ENCODE data around the gene EGFR.

Gene EGFR

DNA sequence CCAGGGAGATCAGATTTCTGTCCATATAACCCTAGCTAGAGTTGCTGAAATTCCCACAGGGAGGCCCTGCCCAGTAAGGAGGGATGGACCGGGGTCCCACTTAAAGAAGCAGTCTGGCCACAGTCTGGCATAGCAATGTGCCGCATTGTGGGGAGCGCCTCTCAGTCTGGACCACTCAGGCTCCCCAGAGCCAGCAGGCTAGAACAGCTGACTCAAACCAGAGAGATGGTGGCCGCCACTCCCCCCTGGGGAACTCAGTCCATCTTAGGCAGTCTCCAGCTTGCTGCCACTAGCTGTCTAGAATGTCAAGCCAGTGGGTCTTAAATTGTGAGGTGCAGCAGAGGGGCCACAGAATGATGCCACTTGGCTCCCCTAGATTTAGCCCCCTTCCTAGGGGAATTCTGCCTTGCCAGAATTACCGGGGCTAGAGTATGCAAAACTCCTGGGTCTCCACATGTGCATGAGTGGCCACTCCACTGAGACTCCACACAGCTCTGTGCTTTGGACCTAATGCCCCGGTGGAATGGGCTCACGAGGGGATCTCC is 213.0 kb downstream of the EGFR start:
- Mint-ChIP-seq H3K36me3 (ENCODE audit: low read depth) (no peaks in the 10 kb centered on the region), H3K4me3 (no peak overlapping the region), H3K27me3 (ENCODE audit: low read depth) (peaks cover 20% of the 10 kb centered on the region), H3K27ac (no peak overlapping the region), H3K9me3 (peaks cover 4% of the 10 kb centered on the region), H3K4me1 (ENCODE audit: low read depth) (no peaks in the 10 kb centered on the region)

DNA sequence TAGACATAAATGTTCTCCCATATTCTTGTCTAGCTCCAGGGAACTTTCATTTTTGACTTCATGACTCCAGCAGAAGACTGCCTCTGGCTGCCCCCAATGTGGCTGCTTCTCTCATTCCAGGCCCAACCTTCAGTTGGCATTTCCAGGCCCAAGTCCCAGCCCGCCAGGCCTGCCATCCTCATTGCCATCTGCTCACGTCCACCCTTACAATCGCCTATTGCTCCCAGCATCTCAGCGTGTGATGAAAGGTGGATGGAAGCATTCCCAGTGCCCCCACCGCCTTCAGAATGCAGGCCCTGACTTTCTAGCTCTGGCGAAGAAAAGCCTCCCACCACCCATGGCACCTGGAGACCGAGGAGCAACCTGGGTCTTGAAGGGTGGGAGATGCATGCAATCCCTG is 214.2 kb downstream of the EGFR start:
- no peaks in the 10 kb centered on the region for H3K4me1 Mint-ChIP-seq (ENCODE audit: low read depth)
- H3K36me3 Mint-ChIP-seq (ENCODE audit: low read depth), result no peaks in the 10 kb centered on the region
- H3K27ac Mint-ChIP-seq, result no peak overlapping the region
- H3K4me3 Mint-ChIP-seq, result no peak overlapping the region
- peaks cover 14% of the 10 kb centered on the region for H3K27me3 Mint-ChIP-seq (ENCODE audit: low read depth)
- H3K9me3 Mint-ChIP-seq, result peaks cover 4% of the 10 kb centered on the region

DNA sequence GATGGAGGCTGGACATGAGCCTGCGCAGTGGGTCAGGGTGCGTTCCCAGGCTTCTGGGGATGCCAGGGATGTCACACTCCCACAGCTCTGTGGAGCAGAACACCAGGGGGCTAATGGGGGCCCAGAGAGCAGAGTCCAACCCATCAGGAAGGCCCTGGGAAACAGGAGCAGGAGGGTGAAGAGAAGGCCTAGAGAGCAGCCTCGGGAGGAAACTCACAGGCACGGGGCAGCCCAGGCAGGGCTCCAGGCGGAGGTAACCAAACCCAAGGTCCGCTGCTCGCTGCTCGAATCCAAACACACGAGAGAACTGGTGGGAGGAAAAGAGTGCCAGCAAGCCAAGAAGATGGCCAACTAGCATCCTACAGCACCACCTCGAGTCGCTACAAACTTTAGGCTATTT is 215.6 kb downstream of the EGFR start:
- no peak overlapping the region for H3K4me3 Mint-ChIP-seq
- no peaks in the 10 kb centered on the region for H3K4me1 Mint-ChIP-seq (ENCODE audit: low read depth)
- H3K27ac Mint-ChIP-seq, result no peak overlapping the region
- peaks cover 8% of the 10 kb centered on the region for H3K27me3 Mint-ChIP-seq (ENCODE audit: low read depth)
- H3K36me3 Mint-ChIP-seq (ENCODE audit: low read depth), result no peaks in the 10 kb centered on the region
- H3K9me3 Mint-ChIP-seq, result no peaks in the 10 kb centered on the region

DNA sequence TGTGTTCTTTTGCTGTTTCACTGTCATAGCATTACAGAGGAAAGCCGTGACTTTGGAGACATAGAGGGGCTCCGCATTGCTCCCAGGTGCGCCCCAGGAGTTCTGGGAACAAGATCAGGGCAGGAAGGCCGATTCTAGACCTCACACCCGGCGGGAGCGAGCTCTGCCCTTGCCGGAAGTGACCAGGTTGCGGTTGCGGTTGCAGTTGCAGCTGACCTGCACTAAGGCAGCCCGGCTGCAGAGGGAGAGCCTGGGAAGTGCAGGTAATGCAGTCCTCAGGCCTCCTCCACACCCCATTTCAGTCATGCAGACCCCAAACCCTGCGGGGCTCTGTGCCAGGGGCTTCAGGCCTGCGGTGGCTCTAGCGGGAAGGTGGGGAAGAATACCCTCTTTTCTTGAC is 216.3 kb downstream of the EGFR start:
- Mint-ChIP-seq H3K27me3 (ENCODE audit: low read depth) (peaks cover 5% of the 10 kb centered on the region), H3K27ac (no peak overlapping the region), H3K36me3 (ENCODE audit: low read depth) (no peaks in the 10 kb centered on the region), H3K4me1 (ENCODE audit: low read depth) (no peaks in the 10 kb centered on the region), H3K9me3 (no peaks in the 10 kb centered on the region), H3K4me3 (no peak overlapping the region)

DNA sequence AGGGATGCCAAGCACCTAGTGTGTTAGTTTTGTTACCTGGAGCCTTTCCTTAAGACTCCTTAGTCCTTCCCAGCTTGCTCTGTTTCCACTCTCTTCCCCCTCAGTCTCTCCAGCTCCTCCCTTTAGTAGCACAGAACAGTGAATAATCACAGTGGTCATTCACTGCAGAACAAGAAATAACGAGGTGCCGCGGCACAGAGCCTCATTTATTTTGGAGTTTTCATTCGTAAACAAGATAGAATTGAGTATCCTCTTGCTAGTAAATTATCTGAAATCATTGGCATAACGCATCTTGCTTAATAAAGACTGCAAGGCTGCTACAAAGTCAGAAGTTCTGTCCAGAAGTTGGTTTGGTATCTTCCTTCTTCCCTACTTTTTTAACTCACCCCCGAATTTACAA is 217.0 kb downstream of the EGFR start:
- no peak overlapping the region for H3K27ac Mint-ChIP-seq
- H3K4me1 Mint-ChIP-seq (ENCODE audit: low read depth), result no peaks in the 10 kb centered on the region
- H3K9me3 Mint-ChIP-seq, result no peaks in the 10 kb centered on the region
- H3K4me3 Mint-ChIP-seq, result no peak overlapping the region
- no peaks in the 10 kb centered on the region for H3K36me3 Mint-ChIP-seq (ENCODE audit: low read depth)
- no peaks in the 10 kb centered on the region for H3K27me3 Mint-ChIP-seq (ENCODE audit: low read depth)

DNA sequence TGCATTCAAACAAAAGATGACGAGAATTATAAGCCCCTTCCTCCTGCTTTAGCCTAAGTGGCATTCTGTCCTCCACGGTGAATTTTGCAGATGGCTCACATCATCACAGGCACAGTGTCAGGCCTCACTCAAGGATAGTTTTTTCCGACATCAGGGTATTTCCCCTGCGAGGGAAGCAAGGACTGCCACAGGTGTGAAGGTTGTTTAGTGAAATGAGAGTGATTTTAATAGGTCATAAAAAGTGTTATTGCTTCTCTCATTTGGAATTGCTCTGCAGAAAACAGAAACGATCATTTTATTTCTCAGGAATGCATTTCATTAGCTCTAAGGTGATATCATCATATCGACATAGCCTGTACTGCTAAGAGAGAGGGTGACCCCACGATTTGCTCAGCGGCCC is 217.7 kb downstream of the EGFR start:
- H3K27ac Mint-ChIP-seq, result no peak overlapping the region
- no peaks in the 10 kb centered on the region for H3K9me3 Mint-ChIP-seq
- H3K27me3 Mint-ChIP-seq (ENCODE audit: low read depth), result no peaks in the 10 kb centered on the region
- no peak overlapping the region for H3K4me3 Mint-ChIP-seq
- H3K36me3 Mint-ChIP-seq (ENCODE audit: low read depth), result no peaks in the 10 kb centered on the region
- no peaks in the 10 kb centered on the region for H3K4me1 Mint-ChIP-seq (ENCODE audit: low read depth)

DNA sequence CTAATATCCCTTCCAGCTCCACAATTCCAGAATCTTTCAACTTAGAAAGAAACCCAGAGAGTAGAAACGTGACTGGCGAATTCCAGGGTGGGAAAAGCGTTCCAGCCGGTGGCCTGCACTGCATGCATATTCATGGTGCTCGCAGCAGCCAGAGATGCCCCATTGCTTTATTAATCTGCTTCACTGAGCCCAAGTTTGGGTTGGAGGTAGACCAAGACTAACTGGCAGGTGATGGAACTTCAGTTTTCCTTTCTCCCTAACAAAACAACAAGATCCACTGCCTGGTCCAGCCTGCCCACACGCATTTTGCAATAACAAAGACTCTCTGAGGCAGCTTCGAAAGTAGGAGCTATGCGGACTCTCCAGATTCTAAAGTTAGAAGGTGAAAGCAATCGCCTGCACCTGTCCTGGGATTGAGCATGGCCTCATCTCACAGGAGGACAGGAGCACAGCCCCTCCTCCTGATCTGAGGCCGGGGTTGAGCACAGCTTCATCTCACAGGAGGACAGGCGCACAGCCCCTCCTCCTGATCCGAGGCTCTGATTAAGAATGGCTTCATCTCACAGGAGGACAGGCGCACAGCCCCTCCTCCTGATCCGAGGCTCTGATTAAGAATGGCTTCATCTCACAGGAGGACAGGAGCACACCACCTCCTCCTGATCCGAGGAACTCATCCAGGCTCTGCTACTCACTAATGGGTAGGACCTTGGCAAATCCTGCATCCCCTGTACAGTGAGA is 218.5 kb downstream of the EGFR start:
- H3K4me3 Mint-ChIP-seq, result no peak overlapping the region
- H3K27ac Mint-ChIP-seq, result no peak overlapping the region
- H3K4me1 Mint-ChIP-seq (ENCODE audit: low read depth), result no peaks in the 10 kb centered on the region
- no peaks in the 10 kb centered on the region for H3K9me3 Mint-ChIP-seq
- H3K27me3 Mint-ChIP-seq (ENCODE audit: low read depth), result no peaks in the 10 kb centered on the region
- H3K36me3 Mint-ChIP-seq (ENCODE audit: low read depth), result no peaks in the 10 kb centered on the region

- Mint-ChIP-seq H3K27me3 (ENCODE audit: low read depth) (no peaks in the 10 kb centered on the region), H3K36me3 (ENCODE audit: low read depth) (no peaks in the 10 kb centered on the region), H3K27ac (no peak overlapping the region)
Observed at GRCh38 chr7:55239406-55239805, 220.6 kb downstream of the EGFR start.

GRCh38 chr7:55240418-55241142 is 221.8 kb downstream of the EGFR start:
- H3K27ac Mint-ChIP-seq, result no peak overlapping the region
- no peaks in the 10 kb centered on the region for H3K4me1 Mint-ChIP-seq (ENCODE audit: low read depth)
- H3K4me3 Mint-ChIP-seq, result no peak overlapping the region
- H3K9me3 Mint-ChIP-seq, result no peaks in the 10 kb centered on the region
- no peaks in the 10 kb centered on the region for H3K27me3 Mint-ChIP-seq (ENCODE audit: low read depth)
- H3K36me3 Mint-ChIP-seq (ENCODE audit: low read depth), result no peaks in the 10 kb centered on the region

More at GRCh38 chr7:55239406-55239805, 220.6 kb downstream of the EGFR start:
- Mint-ChIP-seq H3K4me1 (ENCODE audit: low read depth) (no peaks in the 10 kb centered on the region), H3K9me3 (no peaks in the 10 kb centered on the region), H3K4me3 (no peak overlapping the region)

- Mint-ChIP-seq H3K27me3 (ENCODE audit: low read depth) (no peaks in the 10 kb centered on the region), H3K36me3 (ENCODE audit: low read depth) (no peaks in the 10 kb centered on the region), H3K4me3 (no peak overlapping the region), H3K9me3 (no peaks in the 10 kb centered on the region), H3K4me1 (ENCODE audit: low read depth) (no peaks in the 10 kb centered on the region), H3K27ac (no peak overlapping the region)
Observed at GRCh38 chr7:55241958-55242357, 223.1 kb downstream of the EGFR start.

- no peaks in the 10 kb centered on the region for H3K4me1 Mint-ChIP-seq (ENCODE audit: low read depth)
- H3K9me3 Mint-ChIP-seq, result no peaks in the 10 kb centered on the region
- peaks cover under 1% of the 10 kb centered on the region for H3K27me3 Mint-ChIP-seq (ENCODE audit: low read depth)
- no peak overlapping the region for H3K4me3 Mint-ChIP-seq
- no peaks in the 10 kb centered on the region for H3K36me3 Mint-ChIP-seq (ENCODE audit: low read depth)
- no peak overlapping the region for H3K27ac Mint-ChIP-seq
Observed at GRCh38 chr7:55242613-55243012, 223.8 kb downstream of the EGFR start.

GRCh38 chr7:55244006-55244745 is 225.4 kb downstream of the EGFR start:
- peaks cover 3% of the 10 kb centered on the region for H3K27me3 Mint-ChIP-seq (ENCODE audit: low read depth)
- no peaks in the 10 kb centered on the region for H3K36me3 Mint-ChIP-seq (ENCODE audit: low read depth)
- H3K4me3 Mint-ChIP-seq, result no peak overlapping the region
- no peaks in the 10 kb centered on the region for H3K4me1 Mint-ChIP-seq (ENCODE audit: low read depth)
- no peak overlapping the region for H3K27ac Mint-ChIP-seq
- no peaks in the 10 kb centered on the region for H3K9me3 Mint-ChIP-seq

DNA sequence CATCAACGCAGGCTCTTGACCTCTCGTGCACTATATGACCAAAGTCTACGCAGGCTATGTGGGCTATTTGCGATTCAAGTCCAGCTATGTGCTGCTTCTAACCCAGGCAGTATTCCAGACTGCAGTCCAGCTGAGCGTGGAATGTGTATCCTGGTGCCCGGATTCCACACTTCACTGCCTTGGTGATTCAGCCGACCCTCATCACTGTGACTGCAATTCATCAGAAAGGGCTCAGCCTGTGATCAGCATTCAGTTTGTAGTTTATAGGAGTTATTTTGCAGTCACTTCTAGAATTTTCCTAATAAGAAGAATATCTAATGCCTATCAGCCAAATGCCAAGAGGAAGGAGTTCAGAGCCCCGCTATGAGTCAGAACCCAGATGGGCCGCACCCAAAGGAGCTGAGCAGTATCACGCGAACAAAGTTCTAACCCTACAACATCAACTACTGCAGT is 226.5 kb downstream of the EGFR start:
- H3K36me3 Mint-ChIP-seq (ENCODE audit: low read depth), result no peaks in the 10 kb centered on the region
- no peak overlapping the region for H3K4me3 Mint-ChIP-seq
- no peaks in the 10 kb centered on the region for H3K4me1 Mint-ChIP-seq (ENCODE audit: low read depth)
- H3K27me3 Mint-ChIP-seq (ENCODE audit: low read depth), result peaks cover 3% of the 10 kb centered on the region
- H3K27ac Mint-ChIP-seq, result no peak overlapping the region
- no peaks in the 10 kb centered on the region for H3K9me3 Mint-ChIP-seq

DNA sequence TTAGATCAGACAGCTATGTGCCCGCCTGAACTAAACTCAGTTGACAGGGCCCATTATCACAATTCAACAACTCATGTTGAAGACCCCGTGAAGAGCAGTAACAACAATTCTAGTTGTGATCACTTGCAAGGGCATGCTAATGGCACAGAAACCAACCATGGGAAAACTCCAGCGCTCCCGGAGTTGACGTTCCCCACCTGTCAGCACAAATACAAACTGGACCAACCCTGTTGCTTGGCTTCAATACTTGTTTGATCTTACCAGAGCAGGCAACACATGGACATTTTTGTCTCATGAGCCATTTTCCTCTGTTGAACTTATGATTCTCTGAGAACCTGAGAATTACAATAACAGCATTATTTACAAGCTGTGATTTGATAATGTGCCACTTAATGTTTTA is 227.4 kb downstream of the EGFR start:
- Mint-ChIP-seq H3K36me3 (ENCODE audit: low read depth) (no peaks in the 10 kb centered on the region), H3K27ac (no peak overlapping the region), H3K4me1 (ENCODE audit: low read depth) (no peaks in the 10 kb centered on the region), H3K4me3 (no peak overlapping the region), H3K27me3 (ENCODE audit: low read depth) (peaks cover 5% of the 10 kb centered on the region), H3K9me3 (no peaks in the 10 kb centered on the region)

Data from T-helper 1 cell treated with Interleukin-12 subunit alpha and Interleukin-12 subunit beta and Interleukin-4 antibody, amounts not matched to agents 30 μg/mL and 1 μg/mL, for 36 hours (primary cell).